Effector memory CD8-positive, alpha-beta T cell (primary cell): ENCODE data around the gene AGAP1.

ENCODE experiments used
- ATAC-seq: fragments of 150-1000 bp; cut with Tn5 transposase; replicated peaks from 2 replicates; pipeline ENCODE4 v1.10.0; 2021; ENCODE audit warnings: mild to moderate bottlenecking, moderate library complexity
- DNase-seq, 3 experiments: peaks; one replicate each; pipeline ENCODE4 v3.0.0; 2021
- H3K27ac Mint-ChIP-seq, 2 donors: one replicate each; pipeline ENCODE4 v1.8.0; 2022; ENCODE audit warnings: mild to moderate bottlenecking in 2 of 2, mixed read lengths in 2 of 2, moderate library complexity in 2 of 2
- H3K27me3 Mint-ChIP-seq, 2 donors: one replicate each; pipeline ENCODE4 v1.8.0; 2022; ENCODE audit warnings: mixed read lengths in 2 of 2
- H3K36me3 Mint-ChIP-seq: one replicate; pipeline ENCODE4 v1.8.0; 2022; ENCODE audit warnings: mild to moderate bottlenecking, moderate library complexity, mixed read lengths; ENCODE audit not compliant: insufficient read depth
- H3K4me1 Mint-ChIP-seq, 2 donors: one replicate each; pipeline ENCODE4 v1.8.0; 2022; ENCODE audit warnings: low read depth in 2 of 2, mixed read lengths in 2 of 2
- H3K4me3 Mint-ChIP-seq, 2 donors: one replicate each; pipeline ENCODE4 v1.8.0; 2022; ENCODE audit warnings: mild to moderate bottlenecking in 2 of 2, mixed read lengths in 2 of 2, moderate library complexity in 2 of 2
- H3K9me3 Mint-ChIP-seq, 2 donors: one replicate each; pipeline ENCODE4 v1.8.0; 2022; ENCODE audit warnings: mixed read lengths in 2 of 2

The AGAP1 gene

GRCh38 chr2:235688511-235689426 lies 194.9 kb downstream of the AGAP1 start:
- Mint-ChIP-seq H3K36me3 (peaks cover 2% of the 10 kb centered on the region), H3K27me3 (no peaks in the 10 kb centered on the region), H3K4me3 (peak overlapping the region in 1 of 2 donors; percentile 21), H3K9me3 (no peaks in the 10 kb centered on the region), H3K4me1 (peaks cover 18 to 63% of the 10 kb centered on the region in 2 donors), H3K27ac (peak overlapping the region; percentile 41 to 49)
- DNase-seq (no peak), ATAC-seq (no peak)

- H3K9me3 Mint-ChIP-seq, result no peaks in the 10 kb centered on the region
- DNase-seq, result no peak
- H3K4me3 Mint-ChIP-seq, result peak overlapping the region in 1 of 2 donors; percentile 21
- H3K36me3 Mint-ChIP-seq, result peaks cover 6% of the 10 kb centered on the region
- no peaks in the 10 kb centered on the region for H3K27me3 Mint-ChIP-seq
- ATAC-seq, result no peak
- H3K27ac Mint-ChIP-seq, result peak overlapping the region in 1 of 2 donors; percentile 62
- peaks cover 18 to 64% of the 10 kb centered on the region in 2 donors for H3K4me1 Mint-ChIP-seq
These were observed 195.6 kb downstream of the AGAP1 start for GRCh38 chr2:235689427-235689853.

- H3K4me1 Mint-ChIP-seq, result peaks cover 16 to 59% of the 10 kb centered on the region in 2 donors
- H3K27ac Mint-ChIP-seq, result peak overlapping the region in 1 of 2 donors; percentile 62
These were observed 196.4 kb downstream of the AGAP1 start for GRCh38 chr2:235690082-235690808.

GRCh38 chr2:235690809-235691450 lies 197.1 kb downstream of the AGAP1 start:
- Mint-ChIP-seq H3K4me3 (no peak overlapping the region), H3K9me3 (no peaks in the 10 kb centered on the region), H3K36me3 (peaks cover 6% of the 10 kb centered on the region), H3K27me3 (no peaks in the 10 kb centered on the region), H3K27ac (no peak overlapping the region), H3K4me1 (peaks cover 13 to 58% of the 10 kb centered on the region in 2 donors)
- DNase-seq, result no peak
- ATAC-seq, result no peak

More at GRCh38 chr2:235690082-235690808, 196.4 kb downstream of the AGAP1 start:
- no peak overlapping the region for H3K4me3 Mint-ChIP-seq
- peaks cover 6% of the 10 kb centered on the region for H3K36me3 Mint-ChIP-seq
- DNase-seq (no peak), ATAC-seq (peak; percentile 26)
- H3K9me3 Mint-ChIP-seq, result no peaks in the 10 kb centered on the region
- no peaks in the 10 kb centered on the region for H3K27me3 Mint-ChIP-seq

GRCh38 chr2:235692076-235692475 lies 198.2 kb downstream of the AGAP1 start:
- peaks cover 8 to 52% of the 10 kb centered on the region in 2 donors for H3K4me1 Mint-ChIP-seq
- H3K27me3 Mint-ChIP-seq, result no peaks in the 10 kb centered on the region
- no peak overlapping the region for H3K4me3 Mint-ChIP-seq
- DNase-seq (no peak), ATAC-seq (no peak)
- H3K36me3 Mint-ChIP-seq, result peaks cover 8% of the 10 kb centered on the region
- no peak overlapping the region for H3K27ac Mint-ChIP-seq
- no peaks in the 10 kb centered on the region for H3K9me3 Mint-ChIP-seq

GRCh38 chr2:235692671-235693171 lies 198.9 kb downstream of the AGAP1 start:
- no peaks in the 10 kb centered on the region for H3K9me3 Mint-ChIP-seq
- no peaks in the 10 kb centered on the region for H3K27me3 Mint-ChIP-seq
- no peak for DNase-seq
- peaks cover 8% of the 10 kb centered on the region for H3K36me3 Mint-ChIP-seq
- peaks cover 8 to 51% of the 10 kb centered on the region in 2 donors for H3K4me1 Mint-ChIP-seq
- no peak overlapping the region for H3K4me3 Mint-ChIP-seq
- no peak overlapping the region for H3K27ac Mint-ChIP-seq
- no peak for ATAC-seq

- no peak for ATAC-seq
- Mint-ChIP-seq H3K9me3 (no peaks in the 10 kb centered on the region), H3K27me3 (no peaks in the 10 kb centered on the region), H3K27ac (no peak overlapping the region), H3K4me1 (peaks cover 10 to 50% of the 10 kb centered on the region in 2 donors), H3K4me3 (no peak overlapping the region), H3K36me3 (peaks cover 8% of the 10 kb centered on the region)
- DNase-seq, result no peak
These were observed 199.4 kb downstream of the AGAP1 start for GRCh38 chr2:235693279-235693678.

- ATAC-seq, result no peak
- Mint-ChIP-seq H3K27ac (no peak overlapping the region), H3K27me3 (no peaks in the 10 kb centered on the region), H3K36me3 (peaks cover 8% of the 10 kb centered on the region), H3K4me3 (peak overlapping the region in 1 of 2 donors; percentile 29), H3K4me1 (peaks cover 16 to 55% of the 10 kb centered on the region in 2 donors), H3K9me3 (no peaks in the 10 kb centered on the region)
- DNase-seq, result no peak
These were observed 201.1 kb downstream of the AGAP1 start for GRCh38 chr2:235694721-235695601.

GRCh38 chr2:235695602-235695895 lies 201.7 kb downstream of the AGAP1 start:
- no peak overlapping the region for H3K4me3 Mint-ChIP-seq
- ATAC-seq (no peak), DNase-seq (no peak)
- no peaks in the 10 kb centered on the region for H3K27me3 Mint-ChIP-seq
- peaks cover 16 to 50% of the 10 kb centered on the region in 2 donors for H3K4me1 Mint-ChIP-seq
- H3K27ac Mint-ChIP-seq, result no peak overlapping the region
- peaks cover 6% of the 10 kb centered on the region for H3K36me3 Mint-ChIP-seq
- no peaks in the 10 kb centered on the region for H3K9me3 Mint-ChIP-seq

GRCh38 chr2:235697041-235697440 lies 203.2 kb downstream of the AGAP1 start:
- peaks cover 16 to 46% of the 10 kb centered on the region in 2 donors for H3K4me1 Mint-ChIP-seq
- DNase-seq (no peak), ATAC-seq (no peak)
- H3K4me3 Mint-ChIP-seq, result no peak overlapping the region
- no peaks in the 10 kb centered on the region for H3K27me3 Mint-ChIP-seq
- peaks cover 6% of the 10 kb centered on the region for H3K36me3 Mint-ChIP-seq
- H3K27ac Mint-ChIP-seq, result peak overlapping the region in 1 of 2 donors; percentile 29
- no peaks in the 10 kb centered on the region for H3K9me3 Mint-ChIP-seq

GRCh38 chr2:235698028-235698427 lies 204.2 kb downstream of the AGAP1 start:
- H3K27ac Mint-ChIP-seq, result peak overlapping the region in 1 of 2 donors; percentile 72
- DNase-seq (no peak), ATAC-seq (peak; percentile 48)
- no peaks in the 10 kb centered on the region for H3K27me3 Mint-ChIP-seq
- peaks cover 16 to 47% of the 10 kb centered on the region in 2 donors for H3K4me1 Mint-ChIP-seq
- H3K36me3 Mint-ChIP-seq, result peaks cover 6% of the 10 kb centered on the region
- no peaks in the 10 kb centered on the region for H3K9me3 Mint-ChIP-seq
- H3K4me3 Mint-ChIP-seq, result no peak overlapping the region

- Mint-ChIP-seq H3K9me3 (no peaks in the 10 kb centered on the region), H3K27me3 (no peaks in the 10 kb centered on the region), H3K36me3 (peaks cover 6% of the 10 kb centered on the region), H3K4me1 (peaks cover 16 to 43% of the 10 kb centered on the region in 2 donors), H3K4me3 (no peak overlapping the region), H3K27ac (peak overlapping the region in 1 of 2 donors; percentile 60)
- no peak for ATAC-seq
- DNase-seq, result no peak
These were observed 204.6 kb downstream of the AGAP1 start for GRCh38 chr2:235698491-235698890.
